ENCODE results near the gene SLC35E4.
A peak's percentile ranks its signal among the peaks of the same experiment; 100 is the strongest.

GRCh38 chr22:30635273-30636225, at the start of gene SLC35E4:
- TF ChIP-seq, protein P1, sequence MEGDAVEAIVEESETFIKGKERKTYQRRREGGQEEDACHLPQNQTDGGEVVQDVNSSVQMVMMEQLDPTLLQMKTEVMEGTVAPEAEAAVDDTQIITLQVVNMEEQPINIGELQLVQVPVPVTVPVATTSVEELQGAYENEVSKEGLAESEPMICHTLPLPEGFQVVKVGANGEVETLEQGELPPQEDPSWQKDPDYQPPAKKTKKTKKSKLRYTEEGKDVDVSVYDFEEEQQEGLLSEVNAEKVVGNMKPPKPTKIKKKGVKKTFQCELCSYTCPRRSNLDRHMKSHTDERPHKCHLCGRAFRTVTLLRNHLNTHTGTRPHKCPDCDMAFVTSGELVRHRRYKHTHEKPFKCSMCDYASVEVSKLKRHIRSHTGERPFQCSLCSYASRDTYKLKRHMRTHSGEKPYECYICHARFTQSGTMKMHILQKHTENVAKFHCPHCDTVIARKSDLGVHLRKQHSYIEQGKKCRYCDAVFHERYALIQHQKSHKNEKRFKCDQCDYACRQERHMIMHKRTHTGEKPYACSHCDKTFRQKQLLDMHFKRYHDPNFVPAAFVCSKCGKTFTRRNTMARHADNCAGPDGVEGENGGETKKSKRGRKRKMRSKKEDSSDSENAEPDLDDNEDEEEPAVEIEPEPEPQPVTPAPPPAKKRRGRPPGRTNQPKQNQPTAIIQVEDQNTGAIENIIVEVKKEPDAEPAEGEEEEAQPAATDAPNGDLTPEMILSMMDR (IDR thresholded peaks at IDR 0.05): peak in 2 of 3 experiments; percentile 18
- no peak for TF ChIP-seq POLR2A (IDR thresholded peaks at IDR 0.05)
